Fibroblast of villous mesenchyme (primary cell): ENCODE measurements around the gene TMEM150B. TPM values are rescaled to one million over a fixed set of nuclear protein-coding genes. Genes with fewer than 3 reads are reported as not detected.
A peak's percentile ranks its signal among the peaks of the same experiment; 100 is the strongest.

Experiments used
- DNase-seq: peaks from one replicate; pipeline ENCODE4 v3.0.0-alpha.2; 2010; ENCODE audit warnings: low read depth
- H3K4me3 ChIP-seq: 2 replicates; pipeline ENCODE4 v1.5.1; 2011; ENCODE audit warnings: low read depth, mild to moderate bottlenecking, low read length
- CTCF ChIP-seq: IDR thresholded peaks from 2 replicates; pipeline ENCODE4 v1.5.1; 2012; ENCODE audit warnings: low read depth, mild to moderate bottlenecking, low read length; ENCODE audit not compliant: insufficient read depth
- total RNA-seq: library from RNA; depleted of rRNA; stranded (reverse); fragments of >200 nt; gene quantifications from 2 replicates; pipeline ENCODE4 v1.2.3, GENCODE V29; 2012

Gene TMEM150B
- total RNA-seq, 1 donor, result not detected

GRCh38 chr19:55362990-55363716 is 38.0 kb upstream of the TMEM150B start, which contains the start of gene GARIN5B:
Gene GARIN5B, minus strand, starts transcription at chr19:55363260. Its CDS starts 194 bp downstream, at chr19:55363066.
- no peak within 1 kb of the TSS for H3K4me3 ChIP-seq
- no peak for DNase-seq
- no peak for TF ChIP-seq CTCF

- no peak for TF ChIP-seq CTCF
- DNase-seq, result no peak
- H3K4me3 ChIP-seq, result no peak overlapping the region
Measured at GRCh38 chr19:55362174-55362989, 37.2 kb upstream of the TMEM150B start.

GRCh38 chr19:55360902-55361301 is 35.8 kb upstream of the TMEM150B start:
- no peak for DNase-seq
- no peak for TF ChIP-seq CTCF
- H3K4me3 ChIP-seq, result no peak overlapping the region

GRCh38 chr19:55358943-55359908 is 34.1 kb upstream of the TMEM150B start:
- H3K4me3 ChIP-seq, result no peak overlapping the region
- DNase-seq, result no peak
- no peak for TF ChIP-seq CTCF

- no peak for TF ChIP-seq CTCF
Measured at GRCh38 chr19:55358493-55358892, 33.4 kb upstream of the TMEM150B start.

GRCh38 chr19:55355213-55355821 is 30.2 kb upstream of the TMEM150B start:
- DNase-seq, result peak; percentile 24
- no peak for TF ChIP-seq CTCF
- H3K4me3 ChIP-seq, result no peak overlapping the region

More at GRCh38 chr19:55358493-55358892, 33.4 kb upstream of the TMEM150B start:
- DNase-seq, result no peak
- H3K4me3 ChIP-seq, result no peak overlapping the region
